Renal cortical epithelial cell (primary cell): ENCODE results near the gene CPLX3. TPM values are rescaled to one million over a fixed set of nuclear protein-coding genes. Genes with fewer than 3 reads are reported as not detected.
"Not testable (repeated sequence)": the region's sequence is repeated elsewhere in the genome, so short reads cannot be mapped to it uniquely, and the experiment has no call there.

Experiments used
- DNase-seq: peaks from one replicate; pipeline ENCODE4 v3.0.0-alpha.2; 2011; ENCODE audit warnings: low read depth
- total RNA-seq: library from RNA; depleted of rRNA; stranded (reverse); fragments of >200 nt; gene quantifications from 2 replicates; pipeline ENCODE4 v1.2.3, GENCODE V29; 2014

Gene CPLX3
- total RNA-seq, result not detected in 2 replicates

DNA sequence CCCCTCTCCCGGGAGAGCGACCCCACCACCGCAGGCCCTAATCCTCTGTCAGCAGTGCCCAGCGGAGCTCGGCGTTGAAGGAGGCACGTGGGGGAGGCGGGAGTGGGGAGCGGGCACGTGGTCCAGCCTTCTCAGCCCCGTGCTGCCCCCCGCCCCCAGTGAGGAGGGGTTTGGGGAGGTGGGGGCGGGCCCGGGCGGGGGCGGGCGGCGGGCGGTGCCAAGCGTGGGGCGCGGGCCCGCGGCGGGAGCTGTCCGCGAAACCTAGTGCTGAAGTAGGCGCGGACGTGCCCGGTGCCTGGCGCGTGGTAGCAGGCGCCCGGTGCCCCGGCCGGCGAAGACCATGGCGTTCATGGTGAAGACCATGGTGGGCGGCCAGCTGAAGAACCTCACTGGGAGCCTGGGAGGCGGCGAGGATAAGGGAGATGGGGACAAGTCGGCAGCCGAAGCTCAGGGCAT, at the start of gene CPLX3:
CPLX3 (plus strand) TSS at position 264 of the 456 bp plus-strand sequence; CDS start at position 341, 77 bp downstream.
- no peak for DNase-seq

- no peak for DNase-seq
Measured at GRCh38 chr15:74776821-74777768, 49.3 kb upstream of the CPLX3 start.

- DNase-seq, result no peak
Measured at GRCh38 chr15:74777769-74778598, 48.4 kb upstream of the CPLX3 start.

GRCh38 chr15:74778599-74778970, 47.8 kb upstream of the CPLX3 start:
- no peak for DNase-seq

GRCh38 chr15:74779162-74779648, 47.2 kb upstream of the CPLX3 start:
- no peak for DNase-seq

GRCh38 chr15:74780523-74781430, 45.6 kb upstream of the CPLX3 start:
- no peak for DNase-seq

DNA sequence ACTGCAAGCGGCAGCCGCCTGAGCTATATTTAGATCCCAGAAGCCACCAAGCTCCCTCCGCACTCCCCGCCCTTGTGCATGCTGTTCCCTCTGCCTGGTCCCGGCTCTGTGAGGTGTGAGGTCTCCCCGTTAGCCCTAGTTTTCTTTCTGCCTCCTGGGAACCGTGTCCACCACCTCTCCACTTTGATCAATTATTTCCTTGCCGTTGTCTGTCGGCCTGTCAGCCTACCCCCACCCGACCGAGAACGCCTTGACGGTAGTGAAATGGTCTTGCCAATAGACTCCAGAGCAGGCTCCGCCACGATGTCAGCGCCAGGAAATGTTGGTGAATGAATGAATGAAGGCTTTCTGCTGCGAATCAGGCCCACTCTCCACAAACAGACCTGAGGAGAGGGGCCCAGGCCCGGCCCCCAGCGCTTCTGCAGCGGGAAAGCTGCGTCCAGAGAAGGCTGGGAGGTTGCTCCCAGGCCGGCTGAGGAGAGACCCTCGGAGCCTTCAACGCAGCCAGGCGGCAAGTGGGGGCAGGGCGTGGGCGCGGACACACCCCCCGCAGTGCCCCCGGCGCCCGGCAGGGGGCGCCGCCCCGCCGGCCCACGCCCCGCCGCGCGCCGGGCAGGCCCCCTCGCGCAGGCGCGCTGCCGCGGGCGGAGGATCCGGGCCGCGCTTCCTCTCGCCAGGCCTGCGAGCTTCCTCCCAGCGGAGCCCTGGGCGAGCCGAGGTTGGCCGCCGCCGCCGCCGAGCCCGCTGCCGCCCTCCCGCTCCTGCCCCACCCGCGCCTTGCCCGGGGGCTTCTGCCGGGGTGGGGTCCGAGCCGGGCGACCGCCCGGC, 44.8 kb upstream of the CPLX3 start, which contains the start of gene CSK:
CSK (plus strand) TSS at position 650 of the 828 bp plus-strand sequence. CDS start 16,218 bp downstream, outside the sequence.
- no peak for DNase-seq

DNA sequence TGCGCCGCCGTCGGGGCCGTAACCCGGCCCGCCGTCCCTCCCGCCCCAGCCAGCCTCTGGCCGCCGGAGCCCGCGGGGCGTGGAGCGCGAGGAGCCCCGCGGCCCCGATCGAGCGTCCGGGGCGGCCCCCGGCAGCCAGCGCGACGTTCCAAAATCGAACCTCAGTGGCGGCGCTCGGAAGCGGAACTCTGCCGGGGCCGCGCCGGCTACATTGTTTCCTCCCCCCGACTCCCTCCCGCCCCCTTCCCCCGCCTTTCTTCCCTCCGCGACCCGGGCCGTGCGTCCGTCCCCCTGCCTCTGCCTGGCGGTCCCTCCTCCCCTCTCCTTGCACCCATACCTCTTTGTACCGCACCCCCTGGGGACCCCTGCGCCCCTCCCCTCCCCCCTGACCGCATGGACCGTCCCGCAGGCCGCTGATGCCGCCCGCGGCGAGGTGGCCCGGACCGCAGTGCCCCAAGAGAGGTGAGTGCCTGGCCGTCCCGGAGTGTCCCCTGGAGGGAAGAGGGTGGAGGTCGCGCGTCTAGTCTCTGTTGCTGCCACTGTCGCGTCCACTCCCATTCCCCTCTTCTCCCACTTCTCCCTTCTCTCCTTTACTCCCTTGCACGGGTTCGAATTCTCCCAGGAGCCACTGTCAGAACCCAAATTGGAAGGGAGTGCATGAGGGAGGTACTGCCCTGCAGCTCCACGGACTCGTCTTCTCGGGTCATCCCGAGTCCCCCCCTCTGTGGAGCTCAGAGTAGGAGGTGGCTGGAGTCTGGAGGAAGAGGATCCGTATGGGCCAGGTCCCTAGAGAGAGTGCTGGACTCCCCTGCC, 44.0 kb upstream of the CPLX3 start:
- DNase-seq, result no peak

DNA sequence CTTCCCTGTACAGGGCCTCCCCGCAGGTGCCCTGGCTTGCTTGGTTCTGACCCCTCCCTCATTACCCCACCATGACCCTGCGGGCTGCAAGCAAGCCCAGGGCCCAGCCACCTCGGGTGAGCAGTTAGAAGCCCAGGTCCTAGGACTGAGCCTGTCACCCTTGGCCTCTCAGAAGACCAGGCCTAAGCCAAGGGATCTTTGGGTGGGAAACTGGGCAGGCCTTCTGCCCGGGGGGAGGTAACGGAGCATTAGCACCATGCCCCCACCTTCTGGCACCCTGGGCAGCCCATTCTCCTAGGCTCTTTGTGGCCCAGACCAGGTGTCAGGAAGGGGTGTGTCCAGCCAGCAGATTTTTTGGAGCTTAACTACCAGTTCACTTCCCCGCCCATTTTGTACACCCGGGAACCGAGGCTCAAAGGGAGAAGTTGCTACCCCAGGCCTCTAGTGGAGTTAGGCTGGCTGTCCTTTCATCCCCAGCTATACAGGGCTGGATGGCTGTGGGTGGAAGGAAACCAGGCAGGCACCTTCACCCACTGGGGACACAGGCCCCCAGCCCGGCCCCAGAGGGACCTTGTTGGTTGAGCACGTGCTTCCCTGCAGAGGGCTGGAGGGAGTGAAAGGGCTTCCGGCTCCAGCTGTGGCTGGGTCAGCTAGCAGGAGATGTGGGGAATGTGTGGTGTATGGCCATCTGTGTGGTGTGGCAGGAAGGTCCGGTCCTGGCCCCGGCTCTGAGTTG, 43.2 kb upstream of the CPLX3 start:
- no peak for DNase-seq

- no peak for DNase-seq
Measured at GRCh38 chr15:74783808-74784175, 42.6 kb upstream of the CPLX3 start.

DNA sequence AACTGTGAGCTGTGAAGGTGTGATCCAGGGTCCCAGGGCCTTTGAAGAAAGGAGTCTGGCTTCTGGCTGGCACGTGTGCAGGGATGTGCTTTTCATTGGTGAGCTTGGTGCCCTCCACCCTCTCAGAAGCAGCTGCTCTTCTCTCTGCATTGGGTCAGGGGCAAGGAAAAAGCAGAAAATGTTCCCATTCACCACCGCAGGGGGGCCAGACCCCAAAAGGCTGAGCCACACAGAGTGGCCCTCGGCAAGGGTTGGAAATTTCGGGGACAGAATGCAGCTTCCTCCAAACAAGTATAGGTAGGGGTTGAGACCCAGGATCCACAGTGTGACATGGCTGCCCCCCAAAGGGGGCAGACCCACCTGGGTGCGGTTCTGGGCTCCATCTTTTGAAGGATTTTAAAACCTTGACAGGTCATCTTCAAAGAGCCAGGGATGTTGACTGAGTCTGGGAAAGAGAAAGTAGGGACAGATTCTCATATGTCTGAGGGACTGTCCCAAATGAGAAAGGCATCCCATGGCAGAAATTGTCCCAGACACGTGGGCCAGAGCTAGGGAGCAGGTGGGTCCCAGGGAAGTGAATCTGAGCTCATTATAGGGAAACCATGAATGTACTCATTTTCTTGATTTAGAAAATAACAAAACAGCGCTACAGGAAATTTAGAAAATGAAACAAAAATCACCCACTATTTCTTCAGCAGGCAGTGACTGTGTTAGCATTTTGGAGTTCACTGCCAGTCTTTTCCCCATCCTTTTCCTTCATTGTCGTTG, 41.8 kb upstream of the CPLX3 start:
- no peak for DNase-seq

- no peak for DNase-seq
Measured at GRCh38 chr15:74785194-74786032, 41.0 kb upstream of the CPLX3 start.

DNA sequence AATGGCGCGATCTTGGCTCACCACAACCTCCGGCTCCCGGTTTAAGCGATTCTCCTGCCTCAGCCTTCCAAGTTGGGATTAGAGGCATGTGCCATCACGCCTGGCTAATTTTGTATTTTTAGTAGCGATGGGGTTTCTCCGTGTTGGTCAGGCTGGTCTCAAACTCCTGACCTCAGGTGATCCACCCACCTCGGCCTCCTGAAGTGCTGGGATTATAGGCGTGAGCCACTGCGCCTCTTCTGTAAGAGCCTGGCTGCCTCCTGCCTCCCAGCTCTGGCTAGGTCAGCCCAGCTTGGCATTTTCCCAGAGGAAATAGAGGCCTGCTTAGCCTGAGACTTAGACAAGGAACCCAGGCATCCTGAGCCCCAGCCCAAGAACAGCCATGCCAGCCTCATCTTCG, 40.3 kb upstream of the CPLX3 start:
- DNase-seq, result not testable (repeated sequence)

- no peak for DNase-seq
Measured at GRCh38 chr15:74786551-74787165, 39.8 kb upstream of the CPLX3 start.

GRCh38 chr15:74787251-74788041, 39.0 kb upstream of the CPLX3 start:
- no peak for DNase-seq
